GM19099 (cell line): ENCODE data around the gene ARL4C.

Source experiments
- POLR2A ChIP-seq: IDR thresholded peaks from 3 replicates; pipeline ENCODE4 v1.6.1; 2011; ENCODE audit warnings: low read depth; ENCODE audit not compliant: insufficient read length; ENCODE audit errors: extremely low read depth

ARL4C gene

GRCh38 chr2:234448506-234449184 lies 48.2 kb downstream of the ARL4C start:
- no peak for TF ChIP-seq POLR2A

GRCh38 chr2:234447963-234448362 lies 48.9 kb downstream of the ARL4C start:
- TF ChIP-seq POLR2A, result no peak

GRCh38 chr2:234447189-234447588 lies 49.7 kb downstream of the ARL4C start:
- no peak for TF ChIP-seq POLR2A

GRCh38 chr2:234446404-234447076 lies 50.3 kb downstream of the ARL4C start:
- peak; percentile 53 for TF ChIP-seq POLR2A

- TF ChIP-seq POLR2A, result no peak
Measured at GRCh38 chr2:234444893-234445292, 52.0 kb downstream of the ARL4C start.

- TF ChIP-seq POLR2A, result no peak
Measured at GRCh38 chr2:234444242-234444730, 52.6 kb downstream of the ARL4C start.
